CD14-positive monocyte (primary cell): ENCODE measurements around the gene ARHGEF16. TPM values are rescaled to one million over a fixed set of nuclear protein-coding genes. Genes with fewer than 3 reads are reported as not detected.

Experiments used
- DNase-seq, 3 donors: peaks; one replicate each; pipeline ENCODE4 v3.0.0-alpha.2; 2011 to 2022
- H2AFZ ChIP-seq: 2 replicates; pipeline ENCODE4 v1.6.0; 2012; ENCODE audit warnings: mild to moderate bottlenecking, low read depth, low read length, inconsistent platforms; ENCODE audit not compliant: insufficient read depth, poor library complexity, severe bottlenecking
- H3K27ac ChIP-seq, 2 donors: 1 replicate in 1 of 2; 2 replicates in 1 of 2; pipeline ENCODE4 v1.5.1; 2012 to 2013; ENCODE audit warnings: low read length in 2 of 2, control low read depth in 1 of 2, inconsistent platforms in 1 of 2, low read depth in 1 of 2, mild to moderate bottlenecking in 1 of 2
- H3K27me3 ChIP-seq, 2 donors: one replicate each; pipeline versions ENCODE4 v1.6.0 to v1.6.1; 2011 to 2013; ENCODE audit warnings: low read length in 2 of 2; ENCODE audit not compliant: control insufficient read depth in 2 of 2, insufficient read depth in 2 of 2
- H3K36me3 ChIP-seq, 2 donors: replicated peaks in 1 of 2; 1 replicate in 1 of 2; 2 replicates in 1 of 2; pipeline versions ENCODE4 v1.5.1 to v1.6.1; 2012 to 2013; ENCODE audit warnings: low read length in 2 of 2, control low read depth in 1 of 2, inconsistent platforms in 1 of 2, mild to moderate bottlenecking in 1 of 2; ENCODE audit not compliant: insufficient read depth in 2 of 2, control insufficient read depth in 1 of 2
- H3K4me1 ChIP-seq, 2 donors: 1 replicate in 1 of 2; 2 replicates in 1 of 2; pipeline versions ENCODE4 v1.5.1 to v1.6.1; 2012 to 2013; ENCODE audit warnings: low read length in 2 of 2, control low read depth in 1 of 2, inconsistent platforms in 1 of 2, mild to moderate bottlenecking in 1 of 2, moderate library complexity in 1 of 2; ENCODE audit not compliant: insufficient read depth in 2 of 2, control insufficient read depth in 1 of 2
- H3K4me2 ChIP-seq: replicated peaks from 2 replicates; pipeline ENCODE3; 2012; ENCODE audit warnings: low read length, moderate library complexity, mild to moderate bottlenecking; ENCODE audit not compliant: poor library complexity, severe bottlenecking; ENCODE audit errors: extremely low read depth
- H3K4me3 ChIP-seq, 3 experiments: fragments of 200-600 bp in 1 of 3; sonication (generic) in 1 of 3; replicated peaks in 1 of 3; 1 replicate in 2 of 3; 2 replicates in 1 of 3; pipeline ENCODE4 v1.5.1; 2011 to 2013; ENCODE audit warnings: low read length in 3 of 3, mild to moderate bottlenecking in 3 of 3, control low read depth in 2 of 3, low read depth in 2 of 3, inconsistent platforms in 1 of 3, moderate library complexity in 1 of 3
- H3K79me2 ChIP-seq: 2 replicates; pipeline ENCODE4 v1.6.0; 2012; ENCODE audit warnings: mild to moderate bottlenecking, control low read depth, inconsistent platforms, low read length, moderate library complexity; ENCODE audit not compliant: insufficient read depth
- H3K9ac ChIP-seq: 2 replicates; pipeline ENCODE4 v1.6.0; 2017; ENCODE audit warnings: low read length, mild to moderate bottlenecking; ENCODE audit not compliant: insufficient read depth, poor library complexity, severe bottlenecking
- H3K9me3 ChIP-seq, 2 donors: replicated peaks in 1 of 2; 1 replicate in 1 of 2; 2 replicates in 1 of 2; pipeline versions ENCODE4 v1.5.1 to v1.6.1; 2012 to 2013; ENCODE audit warnings: low read length in 2 of 2, control low read depth in 1 of 2; ENCODE audit not compliant: control insufficient read depth in 1 of 2, insufficient read depth in 1 of 2
- H4K20me1 ChIP-seq: 2 replicates; pipeline ENCODE4 v1.6.0; 2012; ENCODE audit warnings: mild to moderate bottlenecking, low read length, control low read depth, moderate library complexity; ENCODE audit not compliant: insufficient read depth
- H3K27ac Mint-ChIP-seq, 7 donors: one replicate each; pipeline ENCODE4 v1.8.0; 2020; ENCODE audit warnings: mild to moderate bottlenecking in 7 of 7, mixed read lengths in 7 of 7, moderate library complexity in 6 of 7, inconsistent platforms in 2 of 7
- H3K27me3 Mint-ChIP-seq, 3 donors: one replicate each; pipeline ENCODE4 v1.8.0; 2021 to 2022; ENCODE audit warnings: low read depth in 3 of 3, mild to moderate bottlenecking in 3 of 3, mixed read lengths in 3 of 3, moderate library complexity in 3 of 3, inconsistent platforms in 1 of 3
- H3K36me3 Mint-ChIP-seq, 2 donors: one replicate each; pipeline ENCODE4 v1.8.0; 2020; ENCODE audit warnings: mixed read lengths in 2 of 2, inconsistent platforms in 1 of 2, mild to moderate bottlenecking in 1 of 2
- H3K4me1 Mint-ChIP-seq: one replicate; pipeline ENCODE4 v1.8.0; 2020; ENCODE audit warnings: mild to moderate bottlenecking, mixed read lengths
- H3K4me3 Mint-ChIP-seq, 2 donors: one replicate each; pipeline ENCODE4 v1.8.0; 2020; ENCODE audit warnings: mild to moderate bottlenecking in 2 of 2, mixed read lengths in 2 of 2, moderate library complexity in 1 of 2
- H3K9me3 Mint-ChIP-seq, 7 donors: one replicate each; pipeline ENCODE4 v1.8.0; 2020 to 2022; ENCODE audit warnings: mixed read lengths in 7 of 7, mild to moderate bottlenecking in 6 of 7, moderate library complexity in 6 of 7, inconsistent platforms in 2 of 7
- WGBS: methylation state at CpG from one replicate; pipeline ENCODE4 v1.1.5; 2013; ENCODE audit warnings: missing lambda C conversion rate; ENCODE audit not compliant: insufficient coverage; 5-methylcytosine and 5-hydroxymethylcytosine counted together
- intact Hi-C, 2 donors: fragments of 100-400 bp; cut with micrococcal nuclease; formaldehyde crosslinking; loops; one replicate each; pipeline versions ENCODE4 v1.15.0 to v1.15.1; 2023
- polyA plus RNA-seq, 3 donors: library from polyadenylated mRNA; depleted of rRNA in 1 of 3; unstranded in 2 of 3; stranded (reverse) in 1 of 3; fragments of 300-500 nt in 2 of 3; fragments of >200 nt in 1 of 3; fragmentation: Illumina TruSeq in 2 of 3; gene quantifications; 1 replicate in 2 of 3; 2 replicates in 1 of 3; pipeline ENCODE4 v1.2.3, GENCODE V29; 2012 to 2021
- TF ChIP-seq, protein P1 (sequence below): fragments of 200-600 bp; IDR thresholded peaks from one replicate; pipeline ENCODE4 v1.8.0; 2022; ENCODE audit warnings: antibody characterized with exemption, mild to moderate bottlenecking

Gene ARHGEF16
- polyA plus RNA-seq, 3 donors = not detected

DNA sequence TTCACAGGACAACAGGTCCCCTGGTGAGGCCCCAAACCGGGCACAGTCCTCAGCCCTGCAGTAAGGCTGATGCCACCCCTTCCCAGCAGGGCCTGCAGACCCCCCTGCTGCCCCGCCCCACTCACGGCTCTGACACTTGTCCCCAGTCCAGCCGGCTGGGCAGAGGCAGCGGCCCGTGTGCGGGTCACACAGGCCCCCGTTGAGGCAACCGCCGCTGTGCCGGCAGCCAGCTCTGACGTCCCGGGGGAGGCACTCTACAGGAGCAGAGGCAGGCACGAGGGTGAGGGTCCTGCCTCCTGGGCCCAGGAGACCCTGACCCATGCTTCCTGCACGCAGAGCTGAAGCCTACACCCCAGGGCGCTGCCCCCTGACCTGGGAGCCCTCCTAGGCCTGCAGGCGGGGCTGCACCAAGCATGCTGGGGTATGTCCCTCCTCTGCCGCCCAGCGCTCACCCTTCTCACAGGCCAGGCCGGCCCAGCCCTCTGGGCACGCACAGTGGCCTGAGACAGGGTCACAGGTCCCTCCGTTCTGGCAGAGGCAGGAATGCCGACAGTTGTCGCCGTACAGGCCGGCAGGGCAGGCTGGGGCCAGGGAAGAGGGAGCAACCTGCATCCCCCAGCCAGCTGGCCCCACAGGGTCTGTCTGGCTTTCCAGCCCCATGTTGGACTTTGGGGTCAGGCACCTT lies 43.9 kb downstream of the ARHGEF16 start:
- Histone ChIP-seq H3K36me3 (no peaks in the 10 kb centered on the region), H3K4me2 (no peak overlapping the region), H3K9ac (no peak overlapping the region), H4K20me1 (no peaks in the 10 kb centered on the region), H3K27me3 (no peaks in the 10 kb centered on the region), H3K79me2 (no peaks in the 10 kb centered on the region), H2AFZ (no peak overlapping the region), H3K9me3 (no peaks in the 10 kb centered on the region), H3K4me1 (no peaks in the 10 kb centered on the region), H3K4me3 (no peak overlapping the region), H3K27ac (no peak overlapping the region)
- Mint-ChIP-seq H3K4me3 (no peak overlapping the region), H3K36me3 (no peaks in the 10 kb centered on the region), H3K27me3 (peaks cover 0 to 4% (median 0%) of the 10 kb centered on the region in 3 donors), H3K9me3 (peaks cover 0 to 2% (median 0%) of the 10 kb centered on the region in 7 donors), H3K27ac (no peak overlapping the region), H3K4me1 (no peaks in the 10 kb centered on the region)
- TF ChIP-seq, protein P1, sequence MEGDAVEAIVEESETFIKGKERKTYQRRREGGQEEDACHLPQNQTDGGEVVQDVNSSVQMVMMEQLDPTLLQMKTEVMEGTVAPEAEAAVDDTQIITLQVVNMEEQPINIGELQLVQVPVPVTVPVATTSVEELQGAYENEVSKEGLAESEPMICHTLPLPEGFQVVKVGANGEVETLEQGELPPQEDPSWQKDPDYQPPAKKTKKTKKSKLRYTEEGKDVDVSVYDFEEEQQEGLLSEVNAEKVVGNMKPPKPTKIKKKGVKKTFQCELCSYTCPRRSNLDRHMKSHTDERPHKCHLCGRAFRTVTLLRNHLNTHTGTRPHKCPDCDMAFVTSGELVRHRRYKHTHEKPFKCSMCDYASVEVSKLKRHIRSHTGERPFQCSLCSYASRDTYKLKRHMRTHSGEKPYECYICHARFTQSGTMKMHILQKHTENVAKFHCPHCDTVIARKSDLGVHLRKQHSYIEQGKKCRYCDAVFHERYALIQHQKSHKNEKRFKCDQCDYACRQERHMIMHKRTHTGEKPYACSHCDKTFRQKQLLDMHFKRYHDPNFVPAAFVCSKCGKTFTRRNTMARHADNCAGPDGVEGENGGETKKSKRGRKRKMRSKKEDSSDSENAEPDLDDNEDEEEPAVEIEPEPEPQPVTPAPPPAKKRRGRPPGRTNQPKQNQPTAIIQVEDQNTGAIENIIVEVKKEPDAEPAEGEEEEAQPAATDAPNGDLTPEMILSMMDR = no peak
- 95% methylated on average over 22 of the region's 26 CpGs for WGBS
- intact Hi-C loops = loop anchor here in 1 of 2 donors (10.0 kb wide), 1 partner anchor 226 kb away; no protein-coding TSS in a partner anchor
- DNase-seq = no peak

DNA sequence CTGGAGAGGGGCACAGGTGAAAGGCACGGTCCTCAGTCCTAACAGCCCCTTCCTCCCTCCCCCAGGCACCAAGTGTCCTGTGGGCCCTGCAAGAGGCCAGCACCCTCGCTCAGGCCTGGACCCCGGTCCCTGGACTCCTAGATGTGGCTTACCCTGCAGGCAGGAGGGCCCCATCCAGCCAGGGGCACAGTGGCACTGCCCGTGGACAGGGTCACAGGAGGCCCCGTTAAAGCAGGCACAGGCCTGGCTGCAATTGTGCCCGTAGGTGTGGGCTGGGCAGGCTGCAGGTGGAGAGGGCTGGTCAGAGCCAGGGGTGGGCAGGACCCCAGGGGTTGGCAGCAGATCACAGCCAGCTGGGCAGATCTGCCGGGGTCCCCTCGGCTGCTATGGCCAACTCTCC lies 44.5 kb downstream of the ARHGEF16 start:
- Histone ChIP-seq H3K4me3 (no peak overlapping the region), H3K4me1 (no peaks in the 10 kb centered on the region), H3K36me3 (no peaks in the 10 kb centered on the region), H3K27me3 (no peaks in the 10 kb centered on the region), H4K20me1 (no peaks in the 10 kb centered on the region), H2AFZ (no peak overlapping the region), H3K9me3 (no peaks in the 10 kb centered on the region), H3K4me2 (no peak overlapping the region), H3K27ac (no peak overlapping the region), H3K9ac (no peak overlapping the region), H3K79me2 (no peaks in the 10 kb centered on the region)
- no peak overlapping the region for H3K27ac Mint-ChIP-seq
- no peaks in the 10 kb centered on the region for H3K4me1 Mint-ChIP-seq
- peaks cover 0 to 2% of the 10 kb centered on the region in 2 donors for H3K36me3 Mint-ChIP-seq
- peaks cover 0 to 4% (median 0%) of the 10 kb centered on the region in 3 donors for H3K27me3 Mint-ChIP-seq
- intact Hi-C loops = loop anchor here in 1 of 2 donors (10.0 kb wide), 1 partner anchor 226 kb away; no protein-coding TSS in a partner anchor
- TF ChIP-seq, protein P1 = no peak
- no peak overlapping the region for H3K4me3 Mint-ChIP-seq
- DNase-seq = no peak
- WGBS = 91% methylated on average over 5 of the region's 8 CpGs
- peaks cover 0 to 2% (median 0%) of the 10 kb centered on the region in 7 donors for H3K9me3 Mint-ChIP-seq
